Loucy (cell line): ENCODE results near the gene PPP1R37.

Source experiments
- EZH2phosphoT487 ChIP-seq: fragments of 200-600 bp; IDR thresholded peaks from 2 replicates; pipeline ENCODE4 v1.6.1; 2018; ENCODE audit warnings: antibody characterized with exemption, mild to moderate bottlenecking, moderate library complexity, borderline replicate concordance
- TF ChIP-seq, protein P1 (sequence below): fragments of 200-600 bp; sonication (generic); conservative IDR thresholded peaks from 2 replicates; pipeline ENCODE4 v1.5.1; 2014; ENCODE audit warnings: mild to moderate bottlenecking, antibody characterized with exemption, low read length

- TF ChIP-seq, protein P1, sequence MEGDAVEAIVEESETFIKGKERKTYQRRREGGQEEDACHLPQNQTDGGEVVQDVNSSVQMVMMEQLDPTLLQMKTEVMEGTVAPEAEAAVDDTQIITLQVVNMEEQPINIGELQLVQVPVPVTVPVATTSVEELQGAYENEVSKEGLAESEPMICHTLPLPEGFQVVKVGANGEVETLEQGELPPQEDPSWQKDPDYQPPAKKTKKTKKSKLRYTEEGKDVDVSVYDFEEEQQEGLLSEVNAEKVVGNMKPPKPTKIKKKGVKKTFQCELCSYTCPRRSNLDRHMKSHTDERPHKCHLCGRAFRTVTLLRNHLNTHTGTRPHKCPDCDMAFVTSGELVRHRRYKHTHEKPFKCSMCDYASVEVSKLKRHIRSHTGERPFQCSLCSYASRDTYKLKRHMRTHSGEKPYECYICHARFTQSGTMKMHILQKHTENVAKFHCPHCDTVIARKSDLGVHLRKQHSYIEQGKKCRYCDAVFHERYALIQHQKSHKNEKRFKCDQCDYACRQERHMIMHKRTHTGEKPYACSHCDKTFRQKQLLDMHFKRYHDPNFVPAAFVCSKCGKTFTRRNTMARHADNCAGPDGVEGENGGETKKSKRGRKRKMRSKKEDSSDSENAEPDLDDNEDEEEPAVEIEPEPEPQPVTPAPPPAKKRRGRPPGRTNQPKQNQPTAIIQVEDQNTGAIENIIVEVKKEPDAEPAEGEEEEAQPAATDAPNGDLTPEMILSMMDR, result no peak
- TF ChIP-seq EZH2phosphoT487, result no peak
These were observed 37.3 kb downstream of the PPP1R37 start for GRCh38 chr19:45130236-45130635.
